H1 (cell line): ENCODE data around the gene BBS9. TPM values are rescaled to one million over a fixed set of nuclear protein-coding genes. Genes with fewer than 3 reads are reported as not detected.

ENCODE experiments used
- CTCF ChIA-PET: fragments of 300-600 bp; sonication (Branson Sonifier 250); formaldehyde crosslinking; loops from one replicate; lab custom pipeline; 2021; ENCODE audit not compliant: partially characterized antibody; lab: Charles Lee
- POLR2A ChIA-PET: fragments of 300-600 bp; sonication (Branson Sonifier 250); formaldehyde crosslinking; loops from one replicate; lab custom pipeline; 2021; ENCODE audit warnings: inconsistent platforms; ENCODE audit not compliant: partially characterized antibody; lab: Charles Lee
- DNase-seq, 2 experiments: peaks; one replicate each; pipeline versions ENCODE4 v3.0.0 to v3.0.0-alpha.2; 2010 to 2022; ENCODE audit warnings: low spot score in 2 of 2, low read depth in 1 of 2, mixed read lengths in 1 of 2
- FAIRE-seq: peaks from 2 replicates; lab custom pipeline; 2011; peaks lifted over from hg19 to GRCh38; lab: Jason Lieb, UNC
- H2AFZ ChIP-seq: 2 replicates; pipeline ENCODE4 v1.8.1; 2012; ENCODE audit warnings: low read length, inconsistent platforms
- H2AK5ac ChIP-seq: 2 replicates; pipeline ENCODE4 v1.6.1; 2013; ENCODE audit warnings: low read depth, low read length
- H2BK120ac ChIP-seq: replicated peaks from 2 replicates; pipeline ENCODE3; 2013; ENCODE audit warnings: low read depth, low read length, inconsistent platforms
- H2BK12ac ChIP-seq: 2 replicates; pipeline ENCODE4 v1.6.1; 2013; ENCODE audit warnings: low read depth, low read length
- H2BK15ac ChIP-seq: 2 replicates; pipeline ENCODE4 v1.6.1; 2013; ENCODE audit warnings: low read length
- H2BK20ac ChIP-seq: 2 replicates; pipeline ENCODE4 v1.6.1; 2013; ENCODE audit warnings: low read length
- H2BK5ac ChIP-seq: 2 replicates; pipeline ENCODE4 v1.6.1; 2013; ENCODE audit warnings: low read depth, low read length
- H3K14ac ChIP-seq: 2 replicates; pipeline ENCODE4 v1.6.1; 2013; ENCODE audit warnings: inconsistent platforms; ENCODE audit not compliant: insufficient read length
- H3K18ac ChIP-seq: 2 replicates; pipeline ENCODE4 v1.6.1; 2013; ENCODE audit warnings: low read length; ENCODE audit errors: extremely low read depth
- H3K23ac ChIP-seq: 2 replicates; pipeline ENCODE4 v1.6.1; 2013; ENCODE audit warnings: inconsistent platforms; ENCODE audit not compliant: insufficient read length
- H3K23me2 ChIP-seq: 2 replicates; pipeline ENCODE4 v1.6.1; 2013; ENCODE audit warnings: low read depth, low read length
- H3K27ac ChIP-seq: 2 replicates; pipeline ENCODE4 v1.6.1; 2011; ENCODE audit warnings: low read depth, low read length, inconsistent platforms
- H3K27me3 ChIP-seq, 4 experiments: replicated peaks in 1 of 4; 1 replicate in 1 of 4; 2 replicates in 3 of 4; pipeline versions ENCODE4 v1.6.1 to v1.8.1; 2011 to 2013; ENCODE audit warnings: low read length in 3 of 4, mild to moderate bottlenecking in 3 of 4, inconsistent platforms in 2 of 4, mixed read lengths in 2 of 4, moderate library complexity in 1 of 4; ENCODE audit not compliant: control insufficient read depth in 3 of 4, insufficient read depth in 3 of 4; ENCODE audit errors: extremely low read depth in 1 of 4
- H3K36me3 ChIP-seq, 4 experiments: 2 replicates each; pipeline versions ENCODE4 v1.6.1 to v1.8.1; 2011 to 2013; ENCODE audit warnings: mild to moderate bottlenecking in 4 of 4, low read length in 3 of 4, moderate library complexity in 2 of 4, control low read depth in 1 of 4, inconsistent platforms in 1 of 4; ENCODE audit not compliant: insufficient read depth in 4 of 4, control insufficient read depth in 2 of 4
- H3K4ac ChIP-seq: replicated peaks from 2 replicates; pipeline ENCODE3; 2013; ENCODE audit warnings: low read length, low read depth, mixed read lengths, inconsistent platforms; ENCODE audit not compliant: insufficient read length
- H3K4me1 ChIP-seq, 4 experiments: replicated peaks in 1 of 4; 1 replicate in 1 of 4; 2 replicates in 3 of 4; pipeline versions ENCODE4 v1.6.1 to v1.8.1; 2011 to 2013; ENCODE audit warnings: low read length in 3 of 4, inconsistent platforms in 2 of 4, mixed read lengths in 1 of 4; ENCODE audit not compliant: insufficient read depth in 4 of 4, control insufficient read depth in 3 of 4
- H3K4me2 ChIP-seq, 2 experiments: 2 replicates each; pipeline versions ENCODE4 v1.6.1 to v1.8.1; 2011 to 2013; ENCODE audit warnings: low read depth in 2 of 2, low read length in 2 of 2, control low read depth in 1 of 2, inconsistent platforms in 1 of 2, mild to moderate bottlenecking in 1 of 2; ENCODE audit not compliant: insufficient read depth in 1 of 2
- H3K4me3 ChIP-seq, 4 experiments: fragments of 200-600, 300-600 bp in 1 of 4; sonication (generic), shearing (Covaris generic), sonication (Bioruptor Twin) in 1 of 4; 2 replicates each; pipeline versions ENCODE4 v1.5.1 to v1.8.1; 2011 to 2016; ENCODE audit warnings: low read length in 4 of 4, low read depth in 3 of 4, control low read depth in 2 of 4, inconsistent platforms in 2 of 4, mild to moderate bottlenecking in 2 of 4, mixed read lengths in 1 of 4, moderate library complexity in 1 of 4; ENCODE audit not compliant: insufficient read depth in 2 of 4; ENCODE audit errors: extremely low read depth in 1 of 4
- H3K56ac ChIP-seq: replicated peaks from 2 replicates; pipeline ENCODE3; 2013; ENCODE audit warnings: low read depth, mild to moderate bottlenecking, mixed read lengths, low read length, inconsistent platforms; ENCODE audit not compliant: insufficient read length
- H3K79me1 ChIP-seq: 2 replicates; pipeline ENCODE4 v1.6.1; 2013; ENCODE audit warnings: low read depth, low read length, control low read depth
- H3K79me2 ChIP-seq, 2 experiments: 2 replicates each; pipeline versions ENCODE4 v1.6.1 to v1.8.1; 2012 to 2013; ENCODE audit warnings: low read length in 2 of 2, mild to moderate bottlenecking in 2 of 2, inconsistent platforms in 1 of 2; ENCODE audit not compliant: insufficient read depth in 2 of 2, control insufficient read depth in 1 of 2
- H3K9ac ChIP-seq, 4 experiments: replicated peaks in 1 of 4; 1 replicate in 1 of 4; 2 replicates in 3 of 4; pipeline versions ENCODE4 v1.6.1 to v1.8.1; 2011 to 2013; ENCODE audit warnings: low read depth in 3 of 4, low read length in 3 of 4, control low read depth in 2 of 4, mild to moderate bottlenecking in 2 of 4, moderate library complexity in 2 of 4, inconsistent platforms in 1 of 4; ENCODE audit errors: extremely low read depth in 1 of 4
- H3K9me3 ChIP-seq, 2 experiments: 2 replicates each; pipeline versions ENCODE4 v1.6.1 to v1.8.1; 2012 to 2013; ENCODE audit warnings: mild to moderate bottlenecking in 2 of 2, moderate library complexity in 2 of 2, control low read depth in 1 of 2, inconsistent platforms in 1 of 2, low read depth in 1 of 2, low read length in 1 of 2, mixed read lengths in 1 of 2; ENCODE audit not compliant: insufficient read depth in 2 of 2
- H4K20me1 ChIP-seq, 2 experiments: replicated peaks in 1 of 2; 2 replicates each; pipeline versions ENCODE3 to v1.8.1; 2011 to 2013; ENCODE audit warnings: inconsistent platforms in 2 of 2, low read length in 2 of 2, mild to moderate bottlenecking in 1 of 2; ENCODE audit not compliant: insufficient read depth in 2 of 2, control insufficient read depth in 1 of 2
- H4K5ac ChIP-seq: 2 replicates; pipeline ENCODE4 v1.6.1; 2013; ENCODE audit warnings: low read length, low read depth, mixed read lengths, inconsistent platforms; ENCODE audit not compliant: insufficient read length
- H4K8ac ChIP-seq: 2 replicates; pipeline ENCODE4 v1.8.0; 2013; ENCODE audit warnings: mild to moderate bottlenecking, moderate library complexity, low read length, inconsistent platforms; ENCODE audit not compliant: insufficient read depth; ENCODE audit errors: extremely low read depth
- H4K91ac ChIP-seq: replicated peaks from 2 replicates; pipeline ENCODE3; 2013; ENCODE audit warnings: low read length, mixed read lengths, inconsistent platforms; ENCODE audit not compliant: insufficient read length
- CREB1 ChIP-seq: IDR thresholded peaks from 2 replicates; pipeline ENCODE4 v1.6.1; 2012; ENCODE audit warnings: inconsistent platforms
- CTCF ChIP-seq, 3 experiments: IDR thresholded peaks; 1 replicate in 2 of 3; 2 replicates in 1 of 3; pipeline versions ENCODE4 v1.5.1 to v1.6.1; 2011; ENCODE audit warnings: low read length in 3 of 3, mild to moderate bottlenecking in 3 of 3, inconsistent platforms in 2 of 3, low read depth in 1 of 3, moderate library complexity in 1 of 3; ENCODE audit not compliant: insufficient read depth in 1 of 3; ENCODE audit errors: control extremely low read depth in 1 of 3
- JUND ChIP-seq: IDR thresholded peaks from 2 replicates; pipeline ENCODE4 v1.6.1; 2011; ENCODE audit warnings: mild to moderate bottlenecking, improper control_type of control experiment, low read length
- TCF12 ChIP-seq: IDR thresholded peaks from 2 replicates; pipeline ENCODE4 v1.6.1; 2011; ENCODE audit warnings: low read depth, mild to moderate bottlenecking, low read length
- WGBS, 2 experiments: shearing (Covaris generic) in 1 of 2; methylation state at CpG; one replicate each; pipeline versions ENCODE4 v1.1.6 to v1.1.7; 2013 to 2015; ENCODE audit warnings: low lambda C conversion rate in 2 of 2, mixed read lengths in 2 of 2, inconsistent platforms in 1 of 2, low coverage in 1 of 2, missing lambda C conversion rate in 1 of 2; ENCODE audit not compliant: insufficient replicate concordance in 2 of 2, insufficient coverage in 1 of 2, insufficient read length in 1 of 2; ENCODE audit errors: extremely low coverage in 1 of 2, missing lambda C conversion rate in 1 of 2; 5-methylcytosine and 5-hydroxymethylcytosine counted together
- polyA plus RNA-seq, 7 experiments: library from polyadenylated mRNA; depleted of rRNA in 3 of 7; stranded (reverse) in 5 of 7; unstranded in 2 of 7; fragments of >200 nt in 5 of 7; fragments of 200-250 nt in 2 of 7; gene quantifications; 1 replicate in 5 of 7; 2 replicates in 1 of 7; 4 replicates in 1 of 7; pipeline versions ENCODE4 v1.2.1 to v1.2.3, GENCODE V29; 2011 to 2013; ENCODE audit warnings: missing spikeins in 2 of 7, mixed read lengths in 2 of 7
- total RNA-seq: library from RNA; stranded (reverse); fragmentation: NEBNext Ultra II Directional; extraction: Animal tissue kit (Norgen Biotek cat#: 25700); gene quantifications from 2 replicates; pipeline ENCODE4 v1.2.1, GENCODE V29; 2021

The BBS9 gene
- total and polyA plus RNA-seq, 2 of the 8 experiments (the other 6 are each of a cell fraction or from before 2014, with no cell fraction given), result 22.3 to 37.0 TPM

- no peak overlapping the region for H3K18ac ChIP-seq
- H3K9ac ChIP-seq, result no peak overlapping the region
- no peak for FAIRE-seq
- H3K79me1 ChIP-seq, result no peaks in the 10 kb centered on the region
- no peak overlapping the region for H2BK12ac ChIP-seq
- H3K79me2 ChIP-seq, result no peaks in the 10 kb centered on the region
- no peak overlapping the region for H4K91ac ChIP-seq
- POLR2A ChIA-PET, result no interaction called here
- no peak overlapping the region for H3K4ac ChIP-seq
- H3K23me2 ChIP-seq, result no peaks in the 10 kb centered on the region
- no peak overlapping the region for H3K4me2 ChIP-seq
- H3K27ac ChIP-seq, result no peak overlapping the region
- no peaks in the 10 kb centered on the region for H3K27me3 ChIP-seq
- H3K14ac ChIP-seq, result no peak overlapping the region
- CTCF ChIA-PET, result interaction anchor here (1.0 kb wide), 1 partner anchor 86 kb away, joined by 4 read pairs; no protein-coding TSS in a partner anchor
- H3K36me3 ChIP-seq, result no peaks in the 10 kb centered on the region
- H2BK15ac ChIP-seq, result no peak overlapping the region
- no peak overlapping the region for H2BK5ac ChIP-seq
- WGBS, 2 experiments, result 82% methylated on average over 6 of the region's 6 CpGs; no CpG with 5 or more reads in 1 of the 2 experiments
- H4K20me1 ChIP-seq, result no peaks in the 10 kb centered on the region
- no peaks in the 10 kb centered on the region for H3K9me3 ChIP-seq
- H3K4me3 ChIP-seq, result no peak overlapping the region
- no peak overlapping the region for H4K5ac ChIP-seq
- no peak overlapping the region for H3K23ac ChIP-seq
- no peak overlapping the region for H2BK20ac ChIP-seq
- H3K56ac ChIP-seq, result no peak overlapping the region
- no peak overlapping the region for H2AFZ ChIP-seq
- H2BK120ac ChIP-seq, result no peak overlapping the region
- no peak overlapping the region for H2AK5ac ChIP-seq
- DNase-seq, result no peak
- H4K8ac ChIP-seq, result no peak overlapping the region
- peaks cover 0 to 11% (median 4%) of the 10 kb centered on the region in 4 experiments; a peak in 5 of 7 replicates for H3K4me1 ChIP-seq
- TF ChIP-seq JUND (no peak), TCF12 (no peak), CTCF (IDR thresholded peaks at IDR 0.05; ENCODE audit: control extremely low read depth in 1 of 3, insufficient read depth in 1 of 3, low read depth in 1 of 3, low read length in 3 of 3) (no peak), CREB1 (no peak)
These were observed 291.1 kb downstream of the BBS9 start for GRCh38 chr7:33420311-33420940.
